ENCODE data around the gene PLS1. TPM values are rescaled to one million over a fixed set of nuclear protein-coding genes. Genes with fewer than 3 reads are reported as not detected.

PLS1 gene
- total and polyA plus RNA-seq, 2 of the 8 experiments (the other 6 are each of a cell fraction or from before 2014, with no cell fraction given): 18.7 to 44.7 TPM

DNA sequence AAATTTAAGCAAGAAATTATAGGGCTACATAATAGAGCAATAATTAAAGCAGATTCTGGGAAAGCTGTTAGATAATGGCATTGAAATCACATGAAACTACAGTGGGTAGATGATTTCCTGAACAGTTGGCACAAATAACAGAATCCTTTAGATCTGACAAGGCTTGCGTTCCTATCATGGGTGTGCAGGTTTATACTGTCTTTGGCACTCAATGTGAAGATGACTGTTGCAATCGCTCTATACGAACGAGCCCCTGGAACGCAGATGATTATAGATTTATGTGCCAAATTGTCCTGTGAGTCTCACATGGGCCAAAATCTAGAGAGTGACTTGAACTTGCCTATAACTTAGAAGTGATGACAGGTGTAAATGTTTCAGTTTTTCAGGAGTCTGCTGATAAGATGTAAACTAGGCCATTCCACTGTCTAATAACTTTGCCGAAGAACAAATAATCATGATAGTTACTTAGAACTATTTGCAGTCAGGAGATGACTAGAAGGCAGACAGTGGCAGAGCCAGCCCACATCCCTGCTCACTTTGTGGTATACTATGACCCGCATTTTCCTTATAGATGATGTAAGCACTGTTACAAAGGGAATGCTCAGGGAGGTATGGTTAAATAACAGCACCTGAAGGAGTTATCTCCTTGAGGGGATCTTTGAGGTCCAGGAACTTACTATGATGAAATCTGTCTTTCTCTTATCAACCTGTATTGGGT lies 97.1 kb downstream of the PLS1 start:
- Histone ChIP-seq H4K20me1 (replicated peaks in 1 of 2; ENCODE audit: control insufficient read depth in 1 of 2, insufficient read depth in 2 of 2, low read length in 2 of 2) (no peaks in the 10 kb centered on the region), H3K79me1 (ENCODE audit: low read depth, low read length) (no peaks in the 10 kb centered on the region), H3K14ac (ENCODE audit: insufficient read length) (no peak overlapping the region), H3K79me2 (ENCODE audit: control insufficient read depth in 1 of 2, insufficient read depth in 2 of 2, low read length in 2 of 2) (no peaks in the 10 kb centered on the region), H2BK120ac (replicated peaks; ENCODE audit: low read depth, low read length) (no peak overlapping the region), H3K18ac (ENCODE audit: extremely low read depth, low read length) (no peak overlapping the region), H4K8ac (ENCODE audit: extremely low read depth, insufficient read depth, low read length) (no peak overlapping the region), H3K4me1 (replicated peaks in 1 of 4; ENCODE audit: control insufficient read depth in 3 of 4, insufficient read depth in 4 of 4, low read length in 3 of 4) (no peaks in the 10 kb centered on the region), H4K5ac (ENCODE audit: insufficient read length, low read depth, low read length) (no peak overlapping the region), H3K9ac (replicated peaks in 1 of 4; ENCODE audit: extremely low read depth in 1 of 4, low read depth in 3 of 4, low read length in 3 of 4) (no peak overlapping the region), H3K4me2 (ENCODE audit: insufficient read depth in 1 of 2, low read depth in 2 of 2, low read length in 2 of 2) (no peak overlapping the region), H3K4me3 (ENCODE audit: extremely low read depth in 1 of 4, insufficient read depth in 2 of 4, low read depth in 3 of 4, low read length in 4 of 4) (no peak overlapping the region), H3K27me3 (replicated peaks in 1 of 4; ENCODE audit: control insufficient read depth in 3 of 4, extremely low read depth in 1 of 4, insufficient read depth in 3 of 4, low read length in 3 of 4) (no peaks in the 10 kb centered on the region), H3K4ac (replicated peaks; ENCODE audit: insufficient read length, low read depth, low read length) (no peak overlapping the region), H4K91ac (replicated peaks; ENCODE audit: insufficient read length, low read length) (no peak overlapping the region), H3K56ac (replicated peaks; ENCODE audit: insufficient read length, low read depth, low read length) (no peak overlapping the region), H2AFZ (ENCODE audit: low read length) (no peak overlapping the region), H2AK5ac (ENCODE audit: low read depth, low read length) (no peak overlapping the region), H2BK12ac (ENCODE audit: low read depth, low read length) (no peak overlapping the region), H3K9me3 (ENCODE audit: insufficient read depth in 2 of 2, low read depth in 1 of 2, low read length in 1 of 2) (no peaks in the 10 kb centered on the region), H3K23ac (ENCODE audit: insufficient read length) (no peak overlapping the region), H3K27ac (ENCODE audit: low read depth, low read length) (no peak overlapping the region), H2BK20ac (ENCODE audit: low read length) (no peak overlapping the region), H3K23me2 (ENCODE audit: low read depth, low read length) (no peaks in the 10 kb centered on the region), H2BK15ac (ENCODE audit: low read length) (no peak overlapping the region), H3K36me3 (ENCODE audit: control insufficient read depth in 2 of 4, insufficient read depth in 4 of 4, low read length in 3 of 4) (no peaks in the 10 kb centered on the region; a peak in 1 of 8 replicates), H2BK5ac (ENCODE audit: low read depth, low read length) (no peak overlapping the region)
- POLR2A ChIA-PET (ENCODE audit: partially characterized antibody): no interaction called here
- FAIRE-seq (no peak), DNase-seq (ENCODE audit: low read depth in 1 of 2, low spot score in 2 of 2) (no peak)
- CTCF ChIA-PET (ENCODE audit: partially characterized antibody): no interaction called here
- TF ChIP-seq GTF2F1 (IDR thresholded peaks at IDR 0.05; ENCODE audit: borderline replicate concordance, low read depth, low read length): no peak
- TF ChIP-seq PHF8 (conservative IDR thresholded peaks at IDR 0.05; ENCODE audit: low read depth, low read length): no peak
- no peak for TF ChIP-seq CBX8 (IDR thresholded peaks at IDR 0.05; ENCODE audit: borderline replicate concordance, low read depth, low read length)
- TF ChIP-seq CHD1 (IDR thresholded peaks at IDR 0.05; ENCODE audit: low read depth, low read length): no peak
- no peak for TF ChIP-seq EZH2 (IDR thresholded peaks at IDR 0.05; ENCODE audit: low read depth, low read length, severe bottlenecking)
- TF ChIP-seq, protein P1, sequence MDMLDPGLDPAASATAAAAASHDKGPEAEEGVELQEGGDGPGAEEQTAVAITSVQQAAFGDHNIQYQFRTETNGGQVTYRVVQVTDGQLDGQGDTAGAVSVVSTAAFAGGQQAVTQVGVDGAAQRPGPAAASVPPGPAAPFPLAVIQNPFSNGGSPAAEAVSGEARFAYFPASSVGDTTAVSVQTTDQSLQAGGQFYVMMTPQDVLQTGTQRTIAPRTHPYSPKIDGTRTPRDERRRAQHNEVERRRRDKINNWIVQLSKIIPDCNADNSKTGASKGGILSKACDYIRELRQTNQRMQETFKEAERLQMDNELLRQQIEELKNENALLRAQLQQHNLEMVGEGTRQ (IDR thresholded peaks at IDR 0.05; ENCODE audit: low read length): no peak
- WGBS, 2 experiments (ENCODE audit: extremely low coverage in 1 of 2, insufficient coverage in 1 of 2, insufficient read length in 1 of 2, insufficient replicate concordance in 2 of 2, low coverage in 1 of 2, low lambda C conversion rate in 2 of 2, missing lambda C conversion rate in 1 of 2): 86% methylated on average over 7 of the region's 7 CpGs; no CpG with 5 or more reads in 1 of the 2 experiments
